GM06990 (cell line): ENCODE data around the gene CARD14.

Source experiments
- DNase-seq: peaks from one replicate; pipeline ENCODE4 v3.0.0-alpha.2; 2011; ENCODE audit not compliant: insufficient read length; ENCODE audit errors: extremely low read depth
- H3K27me3 ChIP-seq: replicated peaks from 2 replicates; pipeline ENCODE4 v1.6.0; 2011; ENCODE audit warnings: low read length; ENCODE audit not compliant: control insufficient read depth, insufficient read depth
- H3K36me3 ChIP-seq: 2 replicates; pipeline ENCODE4 v1.5.1; 2011; ENCODE audit warnings: low read length; ENCODE audit not compliant: control insufficient read depth, insufficient read depth
- H3K4me3 ChIP-seq: replicated peaks from 2 replicates; pipeline ENCODE4 v1.5.1; 2011; ENCODE audit warnings: low read depth, mild to moderate bottlenecking, control low read depth, low read length
- CTCF ChIP-seq: IDR thresholded peaks from 2 replicates; pipeline ENCODE4 v1.5.1; 2011; ENCODE audit warnings: low read length, control low read depth, mild to moderate bottlenecking, inconsistent platforms; ENCODE audit not compliant: insufficient read depth, poor library complexity, severe bottlenecking

Gene CARD14

DNA sequence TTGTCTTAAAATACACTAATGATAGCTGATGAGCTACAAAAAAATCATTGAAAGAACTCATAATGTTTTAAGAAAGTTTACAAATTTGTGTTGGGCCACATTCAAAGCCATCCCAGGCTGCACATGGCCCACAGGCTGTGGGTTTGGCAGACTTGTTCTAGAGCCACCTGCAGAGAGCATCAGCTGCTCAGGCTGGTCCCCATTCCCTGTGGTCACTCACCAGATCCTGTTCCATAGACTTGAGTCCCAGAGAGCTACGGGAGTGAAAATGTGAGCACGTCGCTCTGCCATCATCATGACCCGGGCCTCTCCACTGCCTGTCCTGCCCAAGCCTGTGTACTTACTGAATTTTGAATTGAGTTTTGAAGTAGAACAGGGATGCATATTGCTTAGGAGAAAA lies 57.3 kb downstream of the CARD14 start:
- TF ChIP-seq CTCF = no peak
- no peaks in the 10 kb centered on the region; the same call in 1 of the 2 replicates for H3K27me3 ChIP-seq
- H3K36me3 ChIP-seq = no peaks in the 10 kb centered on the region
- DNase-seq = no peak
- no peak overlapping the region for H3K4me3 ChIP-seq

GRCh38 chr17:80227666-80228065 lies 57.8 kb downstream of the CARD14 start:
- no peak for DNase-seq
- H3K4me3 ChIP-seq = no peak overlapping the region
- no peaks in the 10 kb centered on the region; the same call in 1 of the 2 replicates for H3K27me3 ChIP-seq
- no peaks in the 10 kb centered on the region for H3K36me3 ChIP-seq
- no peak for TF ChIP-seq CTCF

DNA sequence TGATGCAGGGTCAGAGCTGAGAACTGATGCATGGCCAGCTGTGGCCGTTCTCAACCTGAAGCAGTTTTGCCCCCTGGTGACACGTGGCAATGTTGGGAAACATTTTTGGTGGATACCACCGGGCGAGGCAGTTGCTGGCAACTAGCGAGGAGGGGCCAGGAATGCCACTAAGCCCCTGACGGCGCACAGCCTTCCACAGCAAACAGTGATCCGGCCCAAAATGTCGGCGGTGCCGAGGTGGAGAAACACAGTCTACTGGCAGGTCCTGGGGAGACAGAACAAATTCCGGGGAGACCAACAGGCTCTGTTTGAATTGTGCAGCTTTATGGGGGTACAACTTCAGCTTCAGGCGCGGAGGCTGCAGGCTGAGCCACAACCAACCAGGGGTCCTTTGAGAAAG lies 58.6 kb downstream of the CARD14 start:
- H3K36me3 ChIP-seq = no peaks in the 10 kb centered on the region
- DNase-seq = no peak
- H3K4me3 ChIP-seq = no peak overlapping the region
- no peak for TF ChIP-seq CTCF
- no peaks in the 10 kb centered on the region; the same call in 1 of the 2 replicates for H3K27me3 ChIP-seq

- Histone ChIP-seq H3K27me3 (no peaks in the 10 kb centered on the region; the same call in 1 of the 2 replicates), H3K36me3 (no peaks in the 10 kb centered on the region), H3K4me3 (no peak overlapping the region)
- no peak for TF ChIP-seq CTCF
- DNase-seq = no peak
Observed at GRCh38 chr17:80229011-80229410, 59.2 kb downstream of the CARD14 start.

- no peaks in the 10 kb centered on the region for H3K36me3 ChIP-seq
- H3K27me3 ChIP-seq = no peaks in the 10 kb centered on the region; the same call in 1 of the 2 replicates
- TF ChIP-seq CTCF = no peak
- H3K4me3 ChIP-seq = no peak overlapping the region
- DNase-seq = no peak
Observed at GRCh38 chr17:80232438-80232837, 62.6 kb downstream of the CARD14 start.

GRCh38 chr17:80233202-80233601 lies 63.4 kb downstream of the CARD14 start:
- no peaks in the 10 kb centered on the region; the same call in 1 of the 2 replicates for H3K27me3 ChIP-seq
- TF ChIP-seq CTCF = no peak
- H3K36me3 ChIP-seq = no peaks in the 10 kb centered on the region
- H3K4me3 ChIP-seq = no peak overlapping the region
- DNase-seq = no peak
